ENCODE measurements around the gene BMI1.
"Not testable (repeated sequence)": the region's sequence is repeated elsewhere in the genome, so short reads cannot be mapped to it uniquely, and the experiment has no call there.

The BMI1 gene

DNA sequence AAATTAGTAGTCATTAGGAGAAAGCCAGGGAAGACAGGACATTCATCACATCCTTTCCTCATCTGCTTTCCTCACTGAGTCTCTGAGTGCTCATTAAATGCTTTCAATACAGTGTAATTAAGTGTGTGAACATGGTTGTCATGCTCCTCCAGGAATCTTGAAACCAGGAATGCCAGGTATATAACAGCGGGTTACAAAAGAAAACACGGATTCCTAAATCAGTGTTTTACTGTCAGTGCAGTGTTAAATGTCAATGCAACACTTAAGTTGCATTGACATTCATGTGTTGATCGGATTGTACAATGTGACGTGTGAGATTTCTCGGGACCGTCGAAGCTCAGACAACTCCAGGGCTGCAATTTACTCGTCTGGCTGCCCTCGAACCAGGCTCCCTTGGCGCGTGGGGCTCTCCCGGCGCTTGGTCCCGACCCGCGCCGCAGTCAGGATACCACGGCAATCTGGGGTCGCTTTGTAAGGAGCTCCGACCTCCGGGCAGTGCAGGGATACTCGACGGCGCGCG is 23.9 kb downstream of the BMI1 start:
- Histone ChIP-seq H3K4me1 (ENCODE audit: control insufficient read depth, insufficient read depth, low read length) (peaks cover 2% of the 10 kb centered on the region), H3K9ac (ENCODE audit: low read length) (no peak overlapping the region), H3K27ac (ENCODE audit: low read depth, low read length) (no peak overlapping the region), H3K4me3 (ENCODE audit: low read length) (peak overlapping the region; percentile 27), H3K36me3 (ENCODE audit: control insufficient read depth, insufficient read depth, low read length) (no peaks in the 10 kb centered on the region), H3K27me3 (ENCODE audit: control insufficient read depth, insufficient read depth, low read length) (peaks cover 32% of the 10 kb centered on the region)

DNA sequence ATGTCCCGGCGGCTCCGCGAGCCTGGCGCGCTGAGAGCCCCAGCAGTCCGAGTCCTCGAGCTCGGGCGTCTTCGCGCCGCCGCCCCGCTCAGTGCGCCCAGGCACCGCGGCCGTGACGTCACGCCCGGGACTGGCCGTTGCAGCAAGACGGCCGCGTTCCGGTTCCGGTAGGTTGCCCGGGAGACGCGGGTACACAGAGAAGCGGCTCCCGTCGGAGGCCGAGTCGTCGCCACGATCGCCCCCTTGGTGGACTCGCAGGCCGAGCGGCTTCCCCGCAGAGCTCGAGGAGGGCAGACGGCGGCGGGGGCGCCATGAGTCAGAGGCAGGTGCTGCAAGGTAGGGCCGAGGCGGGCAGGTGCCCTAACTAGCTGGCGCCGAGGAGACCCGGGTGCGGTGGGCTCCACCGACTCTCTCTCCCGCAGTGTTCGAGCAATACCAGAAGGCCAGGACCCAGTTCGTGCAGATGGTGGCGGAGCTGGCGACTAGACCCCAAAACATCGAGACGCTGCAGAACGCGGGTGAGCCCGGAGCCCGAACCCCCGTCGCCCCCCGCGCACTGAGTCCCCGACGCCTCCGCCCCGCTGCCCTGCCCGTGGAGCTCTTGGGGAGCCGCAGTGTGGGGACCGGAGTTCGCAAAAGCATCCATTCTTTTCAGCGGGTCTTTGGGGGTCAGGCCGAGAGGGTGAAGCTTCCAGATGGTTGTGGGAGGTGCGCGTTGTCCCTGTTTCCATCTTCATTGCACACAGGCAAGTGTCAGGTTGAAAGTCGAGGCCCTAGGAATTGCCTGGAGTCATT is 24.6 kb downstream of the BMI1 start, which contains the start of gene SPAG6:
Gene SPAG6 (plus strand): TSS at position 196 of the 795 bp plus-strand sequence. CDS start 116 bp downstream, at position 312.
- no peak within 1 kb of the TSS for H3K27ac ChIP-seq (ENCODE audit: low read depth, low read length)
- no peaks in the 10 kb centered on the region for H3K4me1 ChIP-seq (ENCODE audit: control insufficient read depth, insufficient read depth, low read length)
- no peak within 1 kb of the TSS for H3K9ac ChIP-seq (ENCODE audit: low read length)
- H3K4me3 ChIP-seq (ENCODE audit: low read length): peak within 1 kb of the TSS; percentile 27
- peaks cover 32% of the 10 kb centered on the region for H3K27me3 ChIP-seq (ENCODE audit: control insufficient read depth, insufficient read depth, low read length)
- H3K36me3 ChIP-seq (ENCODE audit: control insufficient read depth, insufficient read depth, low read length): no peaks in the 10 kb centered on the region

DNA sequence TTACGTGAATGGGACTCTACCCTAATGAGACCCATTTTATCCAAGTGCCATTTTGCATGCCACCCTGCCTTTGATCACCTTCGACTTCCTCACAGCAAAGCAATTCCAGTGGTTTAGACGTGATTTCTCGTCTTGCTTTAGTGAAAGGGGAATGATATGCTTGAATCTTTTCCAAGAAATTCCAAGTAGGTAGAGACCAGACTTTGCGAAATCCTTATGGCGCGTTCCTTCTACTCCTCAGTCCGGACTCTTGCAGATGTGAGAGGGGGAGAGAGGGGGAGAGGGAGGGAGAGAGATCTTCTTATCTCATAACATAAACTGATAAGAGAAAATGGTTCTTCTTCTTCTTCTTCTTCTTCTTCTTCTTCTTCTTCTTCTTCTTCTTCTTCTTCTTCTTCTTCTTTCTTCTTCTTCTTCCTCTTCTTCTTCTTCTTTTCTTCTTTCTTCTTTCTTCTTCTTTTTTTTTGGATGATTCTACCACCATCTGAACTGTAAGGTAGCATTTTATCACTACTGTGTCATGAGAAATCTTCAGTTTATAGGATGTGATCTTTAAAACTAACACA is 25.3 kb downstream of the BMI1 start:
- no peaks in the 10 kb centered on the region for H3K4me1 ChIP-seq (ENCODE audit: control insufficient read depth, insufficient read depth, low read length)
- H3K36me3 ChIP-seq (ENCODE audit: control insufficient read depth, insufficient read depth, low read length): no peaks in the 10 kb centered on the region
- peaks cover 32% of the 10 kb centered on the region for H3K27me3 ChIP-seq (ENCODE audit: control insufficient read depth, insufficient read depth, low read length)
- no peak overlapping the region for H3K27ac ChIP-seq (ENCODE audit: low read depth, low read length)
- H3K9ac ChIP-seq (ENCODE audit: low read length): no peak overlapping the region
- H3K4me3 ChIP-seq (ENCODE audit: low read length): no peak overlapping the region

DNA sequence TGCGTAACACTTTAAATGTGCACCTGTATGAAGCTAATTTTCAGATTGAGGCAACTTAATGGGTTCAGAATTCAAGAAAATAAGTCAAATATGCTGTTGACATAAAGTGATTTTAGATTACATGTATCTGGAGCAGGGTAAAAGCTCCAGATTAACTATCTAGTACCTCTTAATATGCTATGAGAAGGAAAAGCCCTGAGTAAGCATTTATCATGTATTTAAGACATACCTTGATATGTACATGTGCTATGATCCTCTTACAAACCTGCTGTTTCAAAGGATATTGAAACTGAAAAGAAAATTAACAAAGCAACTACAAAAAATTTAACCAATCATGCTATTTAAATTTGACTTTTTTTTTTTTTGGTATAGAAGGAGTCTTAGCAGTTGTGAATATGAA is 28.9 kb downstream of the BMI1 start:
- no peak overlapping the region for H3K27ac ChIP-seq (ENCODE audit: low read depth, low read length)
- H3K36me3 ChIP-seq (ENCODE audit: control insufficient read depth, insufficient read depth, low read length): no peaks in the 10 kb centered on the region
- no peak overlapping the region for H3K4me3 ChIP-seq (ENCODE audit: low read length)
- no peaks in the 10 kb centered on the region for H3K4me1 ChIP-seq (ENCODE audit: control insufficient read depth, insufficient read depth, low read length)
- H3K27me3 ChIP-seq (ENCODE audit: control insufficient read depth, insufficient read depth, low read length): peaks cover 15% of the 10 kb centered on the region
- H3K9ac ChIP-seq (ENCODE audit: low read length): no peak overlapping the region

DNA sequence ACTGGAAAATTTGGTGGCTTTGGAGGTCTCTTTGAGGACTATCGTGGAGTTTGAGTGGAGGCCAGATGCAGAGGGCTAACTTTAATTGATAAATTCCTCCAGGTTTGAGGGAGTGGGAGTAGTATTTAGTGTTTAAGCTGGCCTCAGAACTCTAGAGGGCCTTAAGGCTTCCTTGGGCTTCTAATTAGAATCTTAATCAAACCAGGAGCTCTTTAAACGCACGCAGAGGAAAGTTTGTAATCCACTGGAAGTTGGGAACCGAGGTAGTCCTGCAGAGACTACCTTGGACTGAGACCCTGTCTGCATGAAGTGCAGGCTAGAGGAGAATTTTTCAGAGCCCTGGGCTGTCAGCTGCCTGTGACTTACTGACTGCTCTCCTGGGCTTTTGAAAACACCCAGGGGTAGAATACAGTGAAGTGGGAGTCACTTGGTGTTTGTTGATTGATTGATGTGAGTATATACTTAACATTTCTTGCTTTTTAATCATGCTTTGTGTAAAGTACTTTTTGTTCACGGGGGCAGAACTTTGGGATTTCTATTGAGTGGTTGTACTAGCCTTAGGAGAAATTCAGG is 30.3 kb downstream of the BMI1 start:
- Histone ChIP-seq H3K4me3 (ENCODE audit: low read length) (no peak overlapping the region), H3K27ac (ENCODE audit: low read depth, low read length) (no peak overlapping the region), H3K9ac (ENCODE audit: low read length) (no peak overlapping the region), H3K4me1 (ENCODE audit: control insufficient read depth, insufficient read depth, low read length) (no peaks in the 10 kb centered on the region), H3K27me3 (ENCODE audit: control insufficient read depth, insufficient read depth, low read length) (peaks cover under 1% of the 10 kb centered on the region), H3K36me3 (ENCODE audit: control insufficient read depth, insufficient read depth, low read length) (no peaks in the 10 kb centered on the region)

DNA sequence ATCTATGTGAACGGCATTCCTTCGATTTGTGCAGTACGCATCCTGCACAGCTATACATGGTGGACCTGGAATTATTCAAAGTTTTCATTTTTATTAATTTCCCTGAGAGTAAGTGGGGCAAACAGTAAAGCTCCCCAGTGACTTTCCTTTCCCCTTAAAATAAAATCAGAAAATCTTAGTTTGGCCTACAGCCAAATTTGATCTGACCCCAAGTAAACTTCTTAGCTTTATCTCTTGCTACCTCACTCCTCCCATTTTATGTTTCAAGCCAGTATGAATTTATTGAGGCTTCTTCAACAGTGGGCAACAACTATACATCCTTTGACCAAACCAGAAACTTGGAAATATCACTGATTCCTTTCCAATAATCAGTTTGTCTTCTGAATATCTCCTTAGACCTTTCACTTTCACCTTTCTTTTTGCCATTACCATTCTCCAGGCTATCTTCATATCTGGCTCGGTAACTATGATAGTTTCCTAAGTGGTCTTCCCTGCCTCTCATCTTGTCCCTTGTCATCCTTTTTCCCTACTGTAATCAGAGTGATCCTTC is 35.5 kb downstream of the BMI1 start:
- Histone ChIP-seq H3K9ac (ENCODE audit: low read length) (no peak overlapping the region), H3K27ac (ENCODE audit: low read depth, low read length) (no peak overlapping the region), H3K4me3 (ENCODE audit: low read length) (no peak overlapping the region), H3K27me3 (ENCODE audit: control insufficient read depth, insufficient read depth, low read length) (no peaks in the 10 kb centered on the region), H3K36me3 (ENCODE audit: control insufficient read depth, insufficient read depth, low read length) (no peaks in the 10 kb centered on the region), H3K4me1 (ENCODE audit: control insufficient read depth, insufficient read depth, low read length) (no peaks in the 10 kb centered on the region)

DNA sequence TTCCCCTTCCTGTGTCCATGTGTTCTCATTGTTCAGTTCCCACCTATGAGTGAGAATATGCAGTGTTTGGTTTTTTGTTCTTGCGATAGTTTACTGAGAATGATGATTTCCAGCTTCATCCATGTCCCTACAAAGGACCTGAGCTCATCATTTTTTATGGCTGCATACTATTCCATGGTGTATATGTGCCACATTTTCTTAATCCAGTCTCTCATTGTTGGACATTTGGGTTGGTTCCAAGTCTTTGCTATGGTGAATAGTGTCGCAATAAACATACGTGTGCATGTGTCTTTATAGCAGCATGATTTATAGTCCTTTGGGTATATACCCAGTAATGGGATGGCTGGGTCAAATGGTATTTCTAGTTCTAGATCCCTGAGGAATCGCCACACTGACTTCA is 36.9 kb downstream of the BMI1 start:
- not testable (repeated sequence) for H3K9ac ChIP-seq (ENCODE audit: low read length); H3K4me1 ChIP-seq (ENCODE audit: control insufficient read depth, insufficient read depth, low read length); H3K36me3 ChIP-seq (ENCODE audit: control insufficient read depth, insufficient read depth, low read length)

DNA sequence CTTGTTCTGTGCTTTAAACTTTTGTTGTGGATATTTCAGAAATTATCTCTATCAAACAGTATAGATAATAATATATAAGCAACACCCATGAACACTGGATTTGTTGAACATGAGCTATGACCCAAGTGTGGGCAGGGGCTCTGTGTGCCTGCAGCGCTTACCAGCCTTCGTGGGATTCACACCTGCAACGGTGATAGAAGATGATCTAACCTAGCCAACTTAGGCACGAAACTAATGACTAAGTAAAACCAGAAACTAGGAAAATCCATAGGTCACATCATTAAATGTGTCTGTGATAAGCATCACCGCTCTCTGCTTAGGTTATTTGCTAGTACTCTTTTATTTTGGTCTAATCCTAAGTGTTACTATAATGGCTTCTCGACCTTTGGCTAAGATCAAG is 42.4 kb downstream of the BMI1 start:
- Histone ChIP-seq H3K4me1 (ENCODE audit: control insufficient read depth, insufficient read depth, low read length) (no peaks in the 10 kb centered on the region), H3K27me3 (ENCODE audit: control insufficient read depth, insufficient read depth, low read length) (no peaks in the 10 kb centered on the region), H3K4me3 (ENCODE audit: low read length) (no peak overlapping the region), H3K36me3 (ENCODE audit: control insufficient read depth, insufficient read depth, low read length) (no peaks in the 10 kb centered on the region), H3K9ac (ENCODE audit: low read length) (no peak overlapping the region), H3K27ac (ENCODE audit: low read depth, low read length) (no peak overlapping the region)

More for the DNA sequence above, 36.9 kb downstream of the BMI1 start:
- H3K27me3 ChIP-seq (ENCODE audit: control insufficient read depth, insufficient read depth, low read length); H3K4me3 ChIP-seq (ENCODE audit: low read length); H3K27ac ChIP-seq (ENCODE audit: low read depth, low read length): not testable (repeated sequence)

DNA sequence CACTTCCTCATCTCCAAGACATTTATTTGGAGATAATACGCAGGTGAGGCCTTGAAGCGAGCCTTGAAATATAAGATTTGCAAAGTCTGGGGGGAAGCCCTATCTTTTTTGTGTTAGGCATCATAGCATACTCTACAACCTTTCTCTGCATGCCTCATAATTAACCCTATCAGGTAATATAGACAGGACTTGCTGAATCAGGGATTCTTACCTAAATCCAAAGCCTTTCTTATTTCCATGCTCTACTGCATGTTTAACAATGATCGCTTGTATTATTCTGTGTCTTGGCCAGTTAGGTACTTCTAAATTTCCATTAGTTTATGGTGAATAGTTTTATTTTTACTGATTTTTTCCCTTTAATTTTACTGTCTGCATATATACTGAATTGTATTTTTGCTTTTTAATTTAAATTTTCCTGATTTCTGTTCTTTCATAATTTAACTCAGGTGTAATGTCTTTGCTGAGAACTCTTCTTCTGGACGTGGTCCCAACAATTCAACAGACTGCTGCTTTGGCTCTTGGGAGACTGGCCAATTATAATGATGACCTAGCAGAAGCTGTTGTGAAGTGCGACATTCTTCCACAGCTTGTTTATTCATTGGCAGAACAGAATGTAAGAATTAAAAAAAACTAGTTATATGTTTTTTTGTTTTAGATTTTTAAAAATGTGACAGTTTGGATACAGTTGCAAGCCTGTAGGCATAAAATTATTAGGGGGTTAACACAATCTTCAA is 43.7 kb downstream of the BMI1 start:
- Histone ChIP-seq H3K27ac (ENCODE audit: low read depth, low read length) (no peak overlapping the region), H3K4me3 (ENCODE audit: low read length) (no peak overlapping the region), H3K9ac (ENCODE audit: low read length) (no peak overlapping the region), H3K4me1 (ENCODE audit: control insufficient read depth, insufficient read depth, low read length) (no peaks in the 10 kb centered on the region), H3K27me3 (ENCODE audit: control insufficient read depth, insufficient read depth, low read length) (no peaks in the 10 kb centered on the region), H3K36me3 (ENCODE audit: control insufficient read depth, insufficient read depth, low read length) (no peaks in the 10 kb centered on the region)

DNA sequence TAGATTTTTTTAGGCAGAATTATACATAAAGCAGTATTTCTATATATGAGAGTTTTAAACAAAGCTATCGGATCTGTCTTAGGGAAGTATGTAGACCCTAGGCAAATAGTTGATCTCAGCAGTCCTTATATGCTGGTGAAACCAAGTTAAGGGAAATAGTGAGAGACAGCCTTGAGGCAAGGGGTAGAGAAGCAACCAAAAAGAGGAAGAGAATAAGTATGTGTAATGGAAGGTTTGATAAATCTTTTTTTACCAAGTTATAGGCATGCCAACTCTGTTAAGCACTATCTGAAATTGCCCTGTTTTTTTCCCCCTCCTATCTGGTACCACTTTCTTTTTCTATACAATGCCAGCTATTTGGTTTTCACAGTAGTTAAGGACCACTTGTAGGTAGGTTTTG is 44.3 kb downstream of the BMI1 start:
- no peaks in the 10 kb centered on the region for H3K27me3 ChIP-seq (ENCODE audit: control insufficient read depth, insufficient read depth, low read length)
- H3K36me3 ChIP-seq (ENCODE audit: control insufficient read depth, insufficient read depth, low read length): no peaks in the 10 kb centered on the region
- H3K27ac ChIP-seq (ENCODE audit: low read depth, low read length): no peak overlapping the region
- no peak overlapping the region for H3K9ac ChIP-seq (ENCODE audit: low read length)
- no peaks in the 10 kb centered on the region for H3K4me1 ChIP-seq (ENCODE audit: control insufficient read depth, insufficient read depth, low read length)
- H3K4me3 ChIP-seq (ENCODE audit: low read length): no peak overlapping the region

DNA sequence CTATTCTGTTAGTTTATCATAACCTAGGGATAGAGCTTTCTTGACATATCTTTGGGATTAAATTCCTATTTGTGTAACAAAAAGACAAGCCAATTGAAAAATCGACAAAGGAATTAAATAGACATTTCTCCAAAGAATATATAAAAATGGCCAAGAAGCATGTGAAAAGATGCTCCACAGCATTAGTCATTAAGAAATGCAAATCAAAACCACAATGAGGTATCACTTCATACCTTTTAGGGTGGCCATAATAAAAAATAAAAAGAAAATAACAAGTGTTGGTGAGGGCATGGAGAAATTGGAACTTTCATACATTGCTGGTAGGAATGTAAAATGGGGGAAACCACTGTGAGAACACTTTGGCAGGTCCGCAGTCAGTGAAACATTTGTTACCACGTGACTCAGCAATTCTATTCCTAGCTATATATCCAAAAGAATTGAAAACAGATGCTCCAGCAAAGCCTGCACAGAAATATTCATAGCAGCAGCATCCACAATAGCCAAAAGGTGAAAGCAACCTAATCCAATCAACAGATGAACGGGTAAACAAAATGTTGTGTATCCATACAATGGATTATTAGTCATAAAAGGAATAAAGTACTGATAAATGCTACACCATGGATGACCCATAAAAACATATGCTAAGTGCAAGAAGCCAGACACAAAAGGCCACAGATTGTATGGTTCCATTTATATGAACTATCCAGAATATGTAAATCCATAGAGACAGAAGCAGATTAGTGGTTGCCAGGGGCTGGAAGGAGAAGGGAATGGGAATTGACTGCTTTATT is 44.9 kb downstream of the BMI1 start:
- Histone ChIP-seq H3K4me3 (ENCODE audit: low read length) (no peak overlapping the region), H3K4me1 (ENCODE audit: control insufficient read depth, insufficient read depth, low read length) (no peaks in the 10 kb centered on the region), H3K27ac (ENCODE audit: low read depth, low read length) (no peak overlapping the region), H3K27me3 (ENCODE audit: control insufficient read depth, insufficient read depth, low read length) (no peaks in the 10 kb centered on the region), H3K9ac (ENCODE audit: low read length) (no peak overlapping the region), H3K36me3 (ENCODE audit: control insufficient read depth, insufficient read depth, low read length) (no peaks in the 10 kb centered on the region)

DNA sequence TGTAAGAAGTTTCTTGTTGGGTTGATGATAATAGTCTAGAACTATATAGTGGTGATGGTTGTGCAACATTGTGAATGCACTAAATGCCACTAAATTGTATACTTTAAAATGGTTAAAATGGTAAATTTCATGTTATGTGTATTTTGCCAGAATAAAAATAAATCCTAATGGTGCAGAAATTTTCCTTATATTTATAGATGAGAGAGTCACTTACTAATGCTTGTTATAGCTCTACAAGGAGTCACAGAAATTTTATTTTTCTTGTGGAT is 45.5 kb downstream of the BMI1 start:
- no peak overlapping the region for H3K4me3 ChIP-seq (ENCODE audit: low read length)
- no peak overlapping the region for H3K27ac ChIP-seq (ENCODE audit: low read depth, low read length)
- H3K36me3 ChIP-seq (ENCODE audit: control insufficient read depth, insufficient read depth, low read length): no peaks in the 10 kb centered on the region
- no peaks in the 10 kb centered on the region for H3K27me3 ChIP-seq (ENCODE audit: control insufficient read depth, insufficient read depth, low read length)
- no peak overlapping the region for H3K9ac ChIP-seq (ENCODE audit: low read length)
- no peaks in the 10 kb centered on the region for H3K4me1 ChIP-seq (ENCODE audit: control insufficient read depth, insufficient read depth, low read length)

All from rectal smooth muscle tissue (tissue), 1 donor.